Right atrium auricular region (tissue), 2 donors: ENCODE results near the gene CLIP1. TPM values are rescaled to one million over a fixed set of nuclear protein-coding genes. Genes with fewer than 3 reads are reported as not detected.

ENCODE experiments used
- DNase-seq: peaks from one replicate; pipeline ENCODE4 v3.0.0-alpha.2; 2019; ENCODE audit warnings: low spot score
- H3K27ac ChIP-seq, 2 donors: fragments of 200-600 bp; sonication (generic); 1 replicate in 1 of 2; 2 replicates in 1 of 2; pipeline ENCODE4 v1.5.1; 2016 to 2019
- H3K27me3 ChIP-seq, 2 donors: fragments of 200-600 bp; sonication (generic); one replicate each; pipeline versions ENCODE4 v1.5.1 to v1.6.0; 2017 to 2019
- H3K36me3 ChIP-seq: fragments of 200-600 bp; sonication (generic); one replicate; pipeline ENCODE4 v1.5.1; 2016
- H3K4me1 ChIP-seq, 2 donors: fragments of 200-600 bp; sonication (generic); one replicate each; pipeline versions ENCODE4 v1.5.1 to v1.6.0; 2017 to 2019
- H3K4me3 ChIP-seq, 2 donors: fragments of 200-600 bp; sonication (generic); 1 replicate in 1 of 2; 2 replicates in 1 of 2; pipeline ENCODE4 v1.5.1; 2017 to 2019; ENCODE audit warnings: mild to moderate bottlenecking in 1 of 2, moderate library complexity in 1 of 2
- H3K9me3 ChIP-seq, 2 donors: fragments of 200-600 bp; sonication (generic); one replicate each; pipeline ENCODE4 v1.5.1; 2019
- CTCF ChIP-seq, 2 donors: fragments of 200-600 bp; sonication (generic); IDR thresholded peaks; one replicate each; pipeline ENCODE4 v1.5.1; 2019; ENCODE audit warnings: antibody characterized with exemption in 2 of 2
- total RNA-seq, 2 donors: library from RNA; depleted of rRNA; stranded (reverse); fragments of >200 nt; gene quantifications; one replicate each; pipeline ENCODE4 v1.1.0, GENCODE V29; 2016

The CLIP1 gene
- total RNA-seq, 2 donors from 2014 or later: 91.5 to 153 TPM

GRCh38 chr12:122355706-122356105 is 66.8 kb downstream of the CLIP1 start:
- no peak for DNase-seq
- no peak overlapping the region for H3K27ac ChIP-seq
- no peak overlapping the region for H3K4me3 ChIP-seq
- H3K9me3 ChIP-seq: no peaks in the 10 kb centered on the region
- H3K27me3 ChIP-seq: no peaks in the 10 kb centered on the region
- H3K36me3 ChIP-seq: peaks cover 60% of the 10 kb centered on the region
- H3K4me1 ChIP-seq: peaks cover 0 to 8% of the 10 kb centered on the region in 2 donors
- no peak for TF ChIP-seq CTCF (IDR thresholded peaks at IDR 0.05)

- Histone ChIP-seq H3K4me3 (no peak overlapping the region), H3K4me1 (peaks cover 0 to 14% of the 10 kb centered on the region in 2 donors), H3K27ac (no peak overlapping the region), H3K9me3 (no peaks in the 10 kb centered on the region), H3K27me3 (no peaks in the 10 kb centered on the region), H3K36me3 (peaks cover 56% of the 10 kb centered on the region)
- no peak for TF ChIP-seq CTCF (IDR thresholded peaks at IDR 0.05)
- DNase-seq: no peak
Observed at GRCh38 chr12:122354958-122355641, 67.4 kb downstream of the CLIP1 start.

GRCh38 chr12:122352394-122352793 is 70.1 kb downstream of the CLIP1 start:
- TF ChIP-seq CTCF (IDR thresholded peaks at IDR 0.05): no peak

GRCh38 chr12:122350141-122350848 is 72.2 kb downstream of the CLIP1 start:
- H3K36me3 ChIP-seq: peaks cover 72% of the 10 kb centered on the region
- no peaks in the 10 kb centered on the region for H3K9me3 ChIP-seq
- no peak for DNase-seq
- H3K4me3 ChIP-seq: no peak overlapping the region
- TF ChIP-seq CTCF (IDR thresholded peaks at IDR 0.05): peak; percentile 15 to 58
- peaks cover 0 to 18% of the 10 kb centered on the region in 2 donors for H3K4me1 ChIP-seq
- H3K27ac ChIP-seq: peak overlapping the region in 1 of 2 donors; percentile 44
- no peaks in the 10 kb centered on the region for H3K27me3 ChIP-seq

More at GRCh38 chr12:122352394-122352793, 70.1 kb downstream of the CLIP1 start:
- H3K4me3 ChIP-seq: no peak overlapping the region
- no peaks in the 10 kb centered on the region for H3K9me3 ChIP-seq
- no peak for DNase-seq
- H3K27me3 ChIP-seq: no peaks in the 10 kb centered on the region
- H3K4me1 ChIP-seq: peaks cover 0 to 18% of the 10 kb centered on the region in 2 donors
- no peak overlapping the region for H3K27ac ChIP-seq
- peaks cover 65% of the 10 kb centered on the region for H3K36me3 ChIP-seq

- H3K27me3 ChIP-seq: no peaks in the 10 kb centered on the region
- H3K27ac ChIP-seq: no peak overlapping the region
- no peak overlapping the region for H3K4me3 ChIP-seq
- no peak for DNase-seq
- no peak for TF ChIP-seq CTCF (IDR thresholded peaks at IDR 0.05)
- H3K4me1 ChIP-seq: peaks cover 0 to 18% of the 10 kb centered on the region in 2 donors
- no peaks in the 10 kb centered on the region for H3K9me3 ChIP-seq
- peaks cover 60% of the 10 kb centered on the region for H3K36me3 ChIP-seq
Observed at GRCh38 chr12:122349078-122349477, 73.4 kb downstream of the CLIP1 start.
